Stimulated activated CD4-positive, alpha-beta T cell treated with anti-CD3 and anti-CD28 coated beads, Interleukin-15, amount 100 ng/mL, for 1 hour (primary cell): Measurements from ENCODE around the gene ANKRD23.
"Not testable (repeated sequence)": the region's sequence is repeated elsewhere in the genome, so short reads cannot be mapped to it uniquely, and the experiment has no call there.

Experiments used
- DNase-seq, 2 donors: peaks; one replicate each; pipeline ENCODE4 v3.0.0-alpha.2; 2020; ENCODE audit warnings: low read depth in 1 of 2, low spot score in 1 of 2

Gene ANKRD23

DNA sequence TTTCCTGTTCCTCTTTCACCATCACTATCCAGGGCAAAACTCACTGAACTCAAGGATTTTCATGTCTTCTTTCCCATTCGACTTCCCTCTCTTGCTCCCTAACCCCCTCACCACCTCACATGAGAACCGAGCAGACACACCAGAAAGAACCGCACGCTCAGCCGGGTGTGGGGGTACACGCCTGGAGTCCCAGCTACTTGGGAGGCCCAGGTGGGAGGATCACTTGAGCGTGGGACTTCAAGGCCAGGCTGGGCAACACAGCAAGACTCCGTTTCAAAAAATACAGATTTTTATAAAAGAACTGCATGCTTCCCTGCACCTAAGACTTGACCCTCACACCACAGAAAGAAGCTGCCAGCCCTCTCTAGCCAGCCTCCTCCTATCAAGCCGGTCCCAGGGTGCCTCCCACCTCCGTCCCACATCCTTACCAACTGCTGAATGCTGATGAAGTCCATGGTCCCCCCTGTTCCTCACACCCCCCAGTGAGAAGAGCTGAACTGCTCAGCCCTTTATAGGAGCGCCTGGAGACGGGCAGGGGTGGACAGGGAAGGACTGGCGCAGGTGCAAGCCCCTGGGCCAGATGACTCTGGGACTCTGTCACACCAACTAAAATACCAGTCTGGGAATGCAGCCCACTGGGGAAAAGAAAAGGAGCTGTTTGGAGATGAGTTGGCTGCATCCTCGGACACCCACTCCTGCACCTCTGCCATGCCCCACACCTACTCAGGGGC is at the start of gene ANKRD23:
TSS of gene ANKRD23 (minus strand) at position 484 of the 731 bp plus-strand sequence. CDS start at position 455, 29 bp downstream.
- DNase-seq, result no peak

DNA sequence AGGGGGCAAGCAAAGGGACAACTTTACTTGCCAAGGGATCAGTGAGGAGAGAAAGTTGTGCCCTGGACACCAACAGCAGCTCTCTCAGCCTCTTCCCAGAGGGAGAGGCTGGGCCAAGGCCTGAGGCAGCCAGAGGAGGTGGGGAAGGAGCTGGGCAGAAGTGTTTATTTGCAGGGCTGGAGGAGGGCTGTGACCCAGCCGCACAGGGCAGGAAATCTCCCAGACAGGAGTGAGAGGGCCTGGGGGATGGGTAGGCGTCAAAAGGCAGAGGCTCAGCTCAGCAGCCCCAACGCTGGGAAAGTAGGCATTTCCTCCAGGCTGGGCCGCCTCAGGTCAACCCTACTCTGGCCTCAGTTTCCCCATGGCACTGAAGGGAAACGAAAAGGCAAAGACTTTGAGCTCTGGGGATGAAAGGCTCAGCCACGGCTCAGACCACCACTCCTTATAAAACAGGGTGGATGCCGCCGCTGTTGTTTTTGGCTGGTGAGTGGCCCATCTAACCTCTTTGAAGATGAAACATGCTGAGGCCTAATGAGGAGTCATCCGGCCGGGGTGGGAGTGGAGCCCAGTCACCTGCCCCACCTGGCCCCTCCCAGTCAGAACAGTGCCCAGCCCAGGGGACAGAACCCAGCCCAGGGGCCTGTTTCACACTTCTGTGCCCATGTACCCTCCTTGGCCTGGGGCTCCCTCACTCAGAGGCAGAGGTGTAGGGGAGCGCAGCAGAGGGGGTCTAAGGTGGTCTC is 47.9 kb upstream of the ANKRD23 start:
- no peak for DNase-seq

DNA sequence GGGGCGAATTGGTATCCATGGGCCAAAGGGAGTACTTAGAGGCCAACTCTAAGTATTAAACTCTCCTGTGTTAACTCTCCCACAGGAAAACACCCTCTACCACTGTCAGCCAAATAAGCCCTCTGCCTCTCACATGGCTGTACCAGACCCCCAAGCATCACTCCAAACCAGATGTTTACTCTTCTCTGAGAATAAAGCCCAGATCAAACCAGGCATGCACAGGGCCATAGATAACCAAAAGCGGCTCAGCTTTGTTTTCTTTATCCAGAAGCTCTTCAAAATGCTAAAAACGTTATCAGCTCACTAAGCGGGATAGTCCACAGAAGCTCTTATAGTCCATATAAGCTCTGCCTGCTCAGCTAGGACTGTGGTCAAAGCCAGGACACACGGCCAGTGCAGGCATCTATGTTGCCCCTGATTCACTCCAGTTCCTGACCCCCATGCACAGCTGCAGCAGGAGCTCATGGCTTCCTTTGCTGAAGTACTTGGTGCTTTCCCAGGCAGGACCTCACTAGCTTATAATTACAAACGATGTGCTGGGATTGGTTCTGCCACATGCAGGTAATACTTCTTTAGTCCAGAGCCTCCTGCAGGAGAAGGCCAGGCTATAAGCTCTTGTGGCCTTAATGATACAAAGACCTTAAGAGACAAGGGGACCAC is 47.0 kb upstream of the ANKRD23 start:
- no peak for DNase-seq

DNA sequence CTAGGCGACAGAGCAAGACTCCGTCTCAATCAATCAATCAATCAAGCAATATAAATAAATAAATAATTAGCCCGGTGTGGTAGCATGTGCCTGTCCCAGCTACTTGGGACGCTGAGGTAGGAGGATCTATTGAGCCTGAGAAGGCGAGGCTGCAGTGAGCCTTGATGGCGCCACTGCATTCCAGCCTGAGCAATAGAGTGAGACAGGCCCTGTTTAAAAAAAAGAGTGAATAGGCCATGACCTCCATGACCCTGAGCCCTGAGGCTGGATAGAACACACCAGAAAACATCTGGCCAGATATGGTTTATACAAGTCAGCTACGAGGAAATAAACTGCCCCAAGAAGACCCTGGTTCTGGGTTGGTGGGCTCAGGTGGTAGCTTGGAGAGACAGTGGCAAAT is 46.4 kb upstream of the ANKRD23 start:
- no peak for DNase-seq

DNA sequence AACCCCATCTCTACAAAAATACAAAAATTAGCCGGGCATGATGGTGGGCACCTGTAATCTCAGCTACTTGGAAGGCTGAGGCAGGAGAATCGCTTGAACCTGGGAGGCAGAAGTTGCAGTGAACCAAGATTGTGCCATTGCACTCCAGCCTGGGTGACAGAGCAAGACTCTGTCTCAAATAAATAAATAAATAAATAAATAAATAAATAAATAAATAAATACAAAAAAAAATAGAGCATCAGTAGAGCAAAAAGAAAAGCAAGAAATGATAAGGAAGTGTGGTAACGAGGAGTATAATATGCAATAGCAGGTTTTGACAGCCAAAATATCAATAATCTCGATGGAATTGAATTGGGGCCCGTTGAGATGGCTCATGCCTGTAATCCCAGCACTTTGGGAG is 45.7 kb upstream of the ANKRD23 start:
- DNase-seq, result not testable (repeated sequence)

DNA sequence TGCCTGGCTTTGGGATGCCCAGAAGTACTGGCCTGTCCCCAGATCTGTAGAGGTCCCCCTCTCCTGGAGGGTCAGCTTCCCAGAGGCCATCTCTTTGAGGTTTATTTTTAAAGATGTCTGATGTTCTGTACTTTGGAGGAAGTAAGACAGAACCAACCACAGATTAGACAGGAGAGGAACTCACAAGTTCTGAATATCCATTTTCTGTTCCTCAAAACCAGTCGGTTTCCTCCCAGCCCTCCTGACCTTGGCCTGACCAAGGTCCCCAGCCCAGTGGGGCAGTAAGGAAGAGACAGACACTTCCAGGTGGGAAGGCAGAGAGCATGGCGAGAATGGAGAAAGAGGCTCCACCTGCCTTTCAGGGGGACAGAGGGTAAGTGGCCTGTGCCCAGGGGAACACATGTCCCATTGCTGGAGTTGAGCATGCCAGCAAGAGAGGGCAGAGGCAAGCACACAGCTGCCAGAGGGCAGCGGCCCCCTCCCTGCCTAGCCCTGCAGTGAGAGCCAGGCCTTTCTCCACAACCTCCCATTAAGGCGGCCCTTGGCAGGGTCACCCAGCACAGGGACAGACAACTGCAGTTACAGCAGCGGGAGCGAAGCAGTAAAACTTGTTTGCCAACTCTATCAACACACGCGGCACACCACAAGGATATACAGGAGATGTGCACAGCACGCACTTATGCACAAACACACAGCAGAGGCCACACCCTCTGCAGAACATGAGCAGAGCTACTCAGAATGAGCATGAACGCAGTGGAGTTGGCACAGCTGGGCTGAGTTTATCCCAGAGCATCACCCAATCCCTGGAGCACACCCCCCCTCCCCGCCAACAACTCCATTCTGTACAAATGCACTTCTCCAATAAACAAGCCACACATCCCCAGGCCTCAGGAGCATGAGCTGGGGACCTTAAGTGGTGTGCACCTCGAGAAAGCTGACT is 44.5 kb upstream of the ANKRD23 start:
- DNase-seq, result no peak

DNA sequence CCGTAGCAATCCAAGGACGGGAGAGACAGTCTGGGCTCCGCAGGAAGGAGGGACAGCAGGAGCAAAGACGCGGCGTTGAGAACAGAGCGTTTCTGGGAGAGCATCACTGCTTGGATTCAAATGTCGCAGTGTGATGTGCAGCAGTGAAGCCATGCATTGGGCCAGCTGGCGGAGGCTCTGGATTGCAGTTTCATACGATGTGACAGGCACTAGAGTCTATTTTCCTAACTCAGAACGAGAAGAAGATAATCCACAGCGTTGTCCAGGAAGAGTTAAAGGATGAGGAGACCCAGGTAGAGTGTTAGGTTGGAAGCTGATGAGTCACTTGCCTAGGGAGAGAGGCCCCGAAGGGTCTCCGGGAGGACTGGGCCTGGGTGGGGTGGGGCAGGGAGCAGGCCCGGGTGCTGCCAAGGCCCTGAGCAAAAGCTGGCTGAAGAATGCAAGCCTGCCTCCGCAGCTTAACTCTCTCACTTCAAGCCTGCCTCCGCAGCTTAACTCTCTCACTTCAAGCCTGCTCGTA is 43.7 kb upstream of the ANKRD23 start:
- no peak for DNase-seq

DNA sequence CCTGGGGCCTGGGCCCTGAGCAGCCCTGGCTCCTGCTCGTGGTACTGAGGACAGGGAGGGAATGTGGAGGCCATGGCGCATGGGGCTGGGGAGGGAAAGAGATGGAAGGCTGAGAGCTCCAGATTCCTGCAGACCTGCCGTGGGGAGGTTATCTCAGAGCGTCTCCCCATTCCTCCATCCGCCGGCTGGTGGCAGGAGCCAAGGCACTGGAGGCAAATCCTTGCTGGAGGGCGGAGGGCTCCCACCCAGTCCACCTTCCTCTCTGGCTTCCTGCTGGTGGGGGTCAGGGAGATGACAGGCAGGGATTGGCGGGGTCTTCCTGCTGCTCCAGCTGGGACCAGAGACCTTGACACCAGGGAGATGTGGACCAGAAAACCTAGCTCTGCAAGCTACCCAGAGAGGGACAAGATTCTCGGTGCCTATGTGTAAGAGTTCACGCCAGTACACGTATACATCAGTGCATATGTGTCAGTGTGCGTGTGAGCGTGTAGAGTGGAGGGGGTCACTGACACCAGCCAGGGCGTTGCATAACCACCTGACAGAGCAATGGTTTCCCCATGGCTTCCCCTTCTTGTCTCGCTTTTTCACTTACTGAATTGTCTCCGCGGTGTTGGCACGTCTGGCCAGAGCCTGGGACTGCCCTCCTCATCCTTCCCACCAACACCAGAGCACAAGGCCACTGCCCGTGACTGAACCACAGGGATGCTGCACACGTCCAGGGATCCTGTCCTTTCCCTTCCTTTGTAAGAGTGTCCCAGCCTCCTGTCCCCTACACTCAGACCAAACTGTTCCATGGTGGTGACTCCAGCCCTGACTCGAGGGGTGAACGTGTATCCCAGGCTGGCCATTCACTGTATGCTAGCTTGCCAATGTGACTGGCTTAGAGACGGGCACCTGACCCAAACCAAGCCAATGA is 41.9 kb upstream of the ANKRD23 start:
- DNase-seq, result no peak

DNA sequence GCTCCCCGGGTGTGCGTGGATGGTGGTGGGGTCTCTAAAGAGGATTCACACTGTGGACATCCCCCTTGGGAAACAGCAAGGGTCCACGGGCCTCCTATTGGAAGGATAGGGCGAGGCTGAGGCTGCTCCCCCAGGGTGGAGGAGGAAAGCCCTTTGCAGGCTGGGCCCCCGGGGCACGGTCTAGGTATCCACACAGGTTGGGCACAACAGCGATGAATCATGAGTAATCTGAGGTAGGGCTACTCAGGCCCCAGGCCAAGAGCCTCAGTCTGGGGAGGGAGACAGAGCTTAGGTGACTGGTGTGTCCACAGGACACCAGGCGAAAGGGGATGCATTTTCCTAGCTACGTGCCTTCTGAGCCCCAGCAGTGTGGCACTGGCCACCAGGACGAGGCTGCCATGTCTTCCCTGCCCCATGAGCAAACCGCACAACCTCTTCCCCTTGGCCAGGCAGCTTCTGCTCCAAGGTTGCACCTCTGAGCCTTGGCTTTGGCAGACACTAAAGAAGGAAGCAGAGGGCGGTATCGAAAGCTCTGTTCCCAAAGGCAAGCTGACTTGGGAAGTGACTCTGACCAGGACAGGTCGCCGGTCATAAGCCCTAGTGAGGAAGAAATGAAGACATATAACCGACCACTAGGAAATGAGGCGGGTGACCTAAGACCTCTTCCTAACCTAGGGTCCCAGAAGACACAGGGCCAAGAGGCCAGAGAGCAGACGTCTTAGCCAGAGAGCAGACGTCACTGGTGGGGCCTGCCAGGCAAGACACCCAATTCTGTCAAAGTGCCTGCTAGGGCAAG is 40.7 kb upstream of the ANKRD23 start:
- DNase-seq, result no peak

DNA sequence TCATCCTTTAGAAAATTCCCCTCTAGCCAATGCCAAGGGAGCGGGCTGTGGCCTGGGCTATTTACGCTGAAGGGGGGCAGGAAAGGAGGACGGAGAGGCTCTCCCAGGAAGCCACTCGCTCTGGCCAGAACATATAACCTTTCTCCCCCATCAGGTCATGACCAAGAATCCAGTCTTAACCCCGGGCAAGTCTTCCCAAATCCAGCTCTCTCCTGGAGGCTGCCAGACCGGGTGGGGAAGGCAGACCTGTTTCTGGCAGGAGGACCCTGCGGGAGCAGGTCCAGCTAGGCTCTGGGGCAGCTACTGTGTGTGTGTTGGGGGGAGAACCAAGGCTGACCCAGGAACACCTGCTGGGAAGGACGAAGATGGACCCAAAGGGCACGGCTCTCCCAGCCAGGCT is 39.5 kb upstream of the ANKRD23 start:
- DNase-seq, result no peak

DNA sequence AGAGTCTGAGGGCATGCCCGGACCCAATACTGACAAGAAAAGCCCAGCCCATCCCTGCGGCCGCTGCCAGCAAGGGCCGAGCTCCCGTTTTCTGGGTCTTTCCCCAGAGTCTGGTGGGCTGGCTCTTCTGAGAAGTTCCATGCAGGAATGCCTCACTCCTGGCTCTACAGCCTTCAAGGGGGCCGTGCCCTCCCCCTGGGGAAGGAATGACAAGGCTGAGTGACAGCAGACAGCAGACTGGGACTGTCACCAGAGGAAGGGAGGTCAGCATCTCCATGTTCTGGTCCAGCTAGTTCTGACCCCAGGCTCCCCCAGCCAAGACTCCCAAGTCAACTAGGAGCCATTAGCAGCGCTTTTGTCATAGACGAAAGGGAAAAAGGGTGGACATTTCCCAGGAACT is 39.1 kb upstream of the ANKRD23 start:
- DNase-seq, result no peak

DNA sequence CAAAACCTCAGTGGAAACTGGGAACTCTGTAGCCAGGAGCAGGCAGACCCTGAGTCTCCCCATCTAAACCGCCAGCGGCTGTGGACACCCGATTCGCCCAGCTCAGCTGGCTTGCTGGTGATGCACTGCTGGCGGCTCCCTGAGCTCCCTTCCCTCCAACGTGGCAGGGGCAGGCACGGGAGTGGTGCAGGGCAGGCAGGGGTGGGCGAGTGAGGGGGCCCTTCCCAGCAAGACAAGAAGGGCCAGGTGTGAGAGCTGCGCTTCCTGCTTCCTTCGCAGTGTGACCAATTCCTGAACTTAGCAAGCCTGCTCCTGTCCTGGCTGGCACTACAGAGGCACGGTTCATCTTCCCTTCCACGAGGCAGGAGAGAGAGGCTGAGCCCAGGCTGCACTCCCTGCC is 38.4 kb upstream of the ANKRD23 start:
- DNase-seq, result no peak

DNA sequence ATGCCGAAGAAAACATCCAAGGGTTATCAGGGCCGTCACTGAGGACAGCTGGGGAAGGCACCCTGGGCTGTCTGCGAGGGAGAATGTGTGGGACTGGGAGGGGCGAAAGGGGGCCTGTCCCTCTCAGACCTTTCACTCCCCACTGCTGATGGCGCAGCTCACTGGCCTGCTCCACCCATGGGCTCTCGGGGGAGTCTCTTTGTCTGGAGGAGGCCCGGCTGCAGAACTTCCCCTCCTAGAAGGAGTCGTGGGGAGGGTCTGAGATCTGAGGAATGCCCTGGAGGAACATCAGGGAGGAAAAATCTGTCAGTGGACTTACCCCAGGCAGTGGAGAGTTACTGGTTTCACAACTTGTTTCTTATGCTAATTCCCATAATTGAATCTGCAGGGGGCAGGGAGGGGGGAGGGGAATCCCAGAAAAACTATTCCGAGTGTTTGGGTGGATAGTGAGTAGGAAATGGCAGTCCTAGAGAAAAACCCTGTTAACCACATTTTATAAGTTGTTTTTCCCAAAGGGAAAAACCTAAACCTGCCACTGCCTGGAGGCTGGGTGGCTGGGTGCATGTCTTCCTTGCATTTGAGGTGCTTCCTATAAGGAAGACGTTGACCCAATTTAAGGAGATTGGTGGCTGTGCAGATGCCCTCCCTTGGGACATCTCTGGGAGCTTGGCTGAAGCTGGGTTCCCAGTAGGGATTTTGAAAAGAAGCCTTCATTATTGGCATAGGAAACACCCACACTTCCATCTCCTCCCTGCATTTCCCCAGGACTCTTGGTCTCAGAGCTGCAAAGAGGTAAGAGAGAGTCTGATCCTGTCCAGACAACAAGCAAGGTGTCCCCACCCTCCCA is 37.8 kb upstream of the ANKRD23 start:
- no peak for DNase-seq

DNA sequence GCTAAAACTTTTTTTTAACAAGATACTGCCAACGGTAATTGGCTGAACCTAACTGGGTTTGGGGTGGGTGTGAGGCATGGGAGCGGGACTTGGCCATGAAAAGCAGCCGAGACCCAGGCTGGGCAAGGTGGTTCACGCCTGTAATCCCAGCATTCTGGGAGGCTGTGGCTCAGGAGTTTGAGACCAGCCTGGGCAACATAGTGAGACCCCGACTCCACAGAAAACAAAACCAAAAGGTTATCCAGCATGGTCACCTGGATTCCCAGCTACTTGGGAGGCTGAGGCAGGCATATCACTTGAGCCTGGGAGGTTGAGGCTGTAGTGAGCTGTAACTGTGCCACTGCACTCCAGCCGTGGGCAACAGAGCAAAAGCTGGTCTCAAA is 37.1 kb upstream of the ANKRD23 start:
- DNase-seq, result no peak

DNA sequence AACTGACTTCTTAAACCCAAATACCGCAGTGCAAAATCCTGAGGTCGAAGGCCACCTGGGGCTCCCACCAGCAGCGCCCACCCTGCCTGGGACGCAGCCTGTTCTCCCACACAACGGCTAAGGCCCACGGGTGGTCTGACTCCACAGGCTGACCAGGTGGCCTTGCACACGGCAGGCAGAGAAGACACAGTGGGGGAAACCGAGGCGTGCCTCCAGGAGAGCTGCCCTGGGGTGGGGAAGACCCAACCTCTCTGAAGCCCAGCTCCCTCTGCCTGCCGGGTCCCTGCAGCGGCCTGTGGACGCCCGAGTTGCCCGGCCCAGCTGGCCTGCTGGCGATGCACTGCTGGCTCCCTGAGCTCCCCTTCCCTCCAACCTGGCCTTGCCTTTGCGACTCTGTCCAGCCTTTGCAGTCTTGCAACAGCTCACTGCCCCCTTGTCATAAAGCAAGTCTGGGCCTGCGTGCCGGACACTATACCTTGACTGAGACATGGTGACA is 35.8 kb upstream of the ANKRD23 start:
- DNase-seq, result no peak

DNA sequence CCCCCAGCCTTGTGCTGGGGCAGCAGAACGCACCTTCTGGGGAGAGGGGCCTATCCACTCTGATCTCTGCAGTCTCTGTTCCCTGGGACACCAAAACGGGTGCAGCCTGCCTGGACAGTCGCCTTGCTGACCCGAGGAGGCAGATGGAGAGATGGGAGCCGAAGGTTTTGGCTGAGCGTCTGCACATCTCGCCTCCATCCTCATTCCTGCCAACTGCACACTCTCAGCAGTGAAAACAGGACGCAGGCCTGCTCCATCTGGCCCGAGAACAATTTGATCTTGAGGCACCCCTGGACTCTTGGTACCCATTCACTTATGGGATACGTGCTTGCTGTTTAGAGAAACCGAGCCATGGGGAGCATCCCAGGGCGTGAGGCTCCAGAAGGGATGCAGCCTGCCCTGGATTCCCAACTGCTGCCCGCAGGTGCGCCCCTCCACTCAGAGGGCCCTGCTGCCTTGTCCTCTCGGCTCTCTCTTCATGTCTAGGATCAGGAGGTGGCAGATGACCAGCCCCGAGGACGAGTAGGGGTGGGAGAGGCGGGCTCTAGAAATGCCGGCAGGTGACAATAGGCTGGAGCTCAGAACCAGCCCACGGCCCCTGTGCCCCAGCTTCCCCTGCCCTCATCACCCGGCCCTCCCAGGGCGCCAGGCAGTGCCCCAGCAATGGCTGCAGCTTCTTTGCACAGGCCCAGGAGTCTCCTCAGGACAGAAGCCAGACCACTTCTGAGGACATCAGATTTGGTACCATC is 35.1 kb upstream of the ANKRD23 start:
- no peak for DNase-seq

DNA sequence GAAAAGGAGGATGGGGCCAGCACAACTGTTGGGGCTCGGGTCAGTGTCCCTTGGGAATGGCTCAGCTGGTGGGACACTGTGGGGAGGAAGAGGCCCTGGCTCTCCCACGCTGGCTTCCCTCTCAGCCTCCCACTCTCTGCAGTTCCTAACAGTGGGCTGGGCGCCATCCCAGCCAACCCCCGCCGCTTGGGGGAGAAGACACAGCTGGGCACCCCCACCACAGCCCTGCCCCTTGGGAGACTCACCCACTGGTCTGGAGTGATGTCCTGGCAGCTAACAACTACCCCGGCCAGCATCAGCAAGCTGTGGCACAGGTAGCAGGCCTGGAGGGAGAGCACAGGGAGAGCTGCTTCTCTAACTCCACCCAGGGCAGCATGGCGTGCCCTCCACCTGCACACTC is 34.4 kb upstream of the ANKRD23 start:
- no peak for DNase-seq
